GM19035 (cell line): ENCODE data around the gene SARNP.

ENCODE experiments used
- ATAC-seq: cut with Tn5 transposase; IDR thresholded peaks from one replicate; pipeline ENCODE4 v1.9.1; 2021; ENCODE audit not compliant: unreplicated experiment

The SARNP gene

GRCh38 chr12:55743406-55744339, 73.9 kb downstream of the SARNP start:
- ATAC-seq, result peak; percentile 58

DNA sequence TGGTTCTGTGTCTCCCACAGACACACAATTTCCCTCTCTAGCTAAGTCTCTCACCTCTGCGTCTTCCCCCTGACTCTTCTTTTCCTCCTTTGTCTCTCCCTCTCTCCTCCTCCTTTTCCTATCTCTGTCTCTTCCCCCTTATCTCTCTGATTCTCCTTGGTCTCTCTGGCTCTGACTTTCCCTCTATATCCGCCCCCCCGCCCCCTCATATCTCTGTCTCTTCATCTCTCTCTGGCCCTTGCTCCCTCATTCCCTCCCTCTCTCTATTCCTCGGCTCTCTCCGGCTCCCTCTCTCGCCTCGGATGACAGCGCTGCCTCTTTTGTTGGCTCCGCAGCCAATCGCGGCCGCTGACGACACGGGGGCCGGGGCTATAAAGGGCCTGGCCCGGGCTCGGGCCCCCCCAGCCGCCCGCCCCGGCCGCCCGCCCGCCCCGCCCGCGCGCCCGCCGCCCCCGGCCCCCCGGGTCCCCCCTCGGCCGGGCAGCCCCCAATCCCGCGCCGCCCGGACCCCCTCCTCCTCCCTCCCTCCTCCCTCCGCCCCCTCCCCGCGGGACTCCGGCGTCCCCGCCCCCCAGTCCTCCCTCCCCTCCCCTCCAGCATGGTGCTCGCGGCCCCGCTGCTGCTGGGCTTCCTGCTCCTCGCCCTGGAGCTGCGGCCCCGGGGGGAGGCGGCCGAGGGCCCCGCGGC, 74.7 kb downstream of the SARNP start, which contains the start of gene GDF11:
GDF11 (plus strand) TSS at position 404 of the 687 bp plus-strand sequence; CDS start at position 599, 195 bp downstream.
- ATAC-seq, result peak; percentile 42

DNA sequence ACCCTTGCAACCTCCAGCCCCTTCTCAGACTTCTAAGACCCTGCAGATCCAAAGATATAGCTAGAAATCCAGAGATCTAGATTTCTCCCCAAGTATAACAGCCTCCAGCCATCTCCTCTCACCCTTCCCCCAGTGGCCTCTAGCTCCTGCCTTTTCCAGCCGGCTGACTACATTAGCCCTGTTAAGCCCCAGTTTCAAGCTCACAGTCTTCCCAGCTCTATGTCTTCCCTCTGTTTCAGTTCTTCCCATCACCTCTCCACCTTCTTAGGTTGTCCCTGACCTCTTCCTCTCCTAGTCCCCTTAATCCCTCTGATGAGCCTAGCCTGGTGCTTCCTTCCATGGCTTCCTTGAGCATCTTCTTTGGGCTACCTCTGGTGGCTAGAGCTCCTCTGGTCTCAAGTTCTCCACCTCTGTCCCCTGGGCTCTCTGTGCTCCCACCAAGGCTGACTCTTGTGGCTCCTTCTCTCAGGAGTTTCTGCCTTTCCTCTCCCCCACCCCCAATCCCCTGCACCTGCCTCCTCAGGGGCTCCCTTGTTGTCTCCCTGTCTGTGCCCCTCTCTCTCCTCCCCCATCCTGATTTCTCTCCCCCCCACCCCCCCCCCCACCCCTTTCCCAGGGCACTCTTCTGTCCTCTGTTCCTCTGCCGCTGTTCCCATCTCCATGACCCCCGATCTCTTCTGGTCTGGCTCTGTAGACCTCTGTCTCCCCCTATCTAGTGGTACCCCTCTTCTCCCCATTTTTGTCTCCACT, 75.4 kb downstream of the SARNP start:
- ATAC-seq, result no peak

DNA sequence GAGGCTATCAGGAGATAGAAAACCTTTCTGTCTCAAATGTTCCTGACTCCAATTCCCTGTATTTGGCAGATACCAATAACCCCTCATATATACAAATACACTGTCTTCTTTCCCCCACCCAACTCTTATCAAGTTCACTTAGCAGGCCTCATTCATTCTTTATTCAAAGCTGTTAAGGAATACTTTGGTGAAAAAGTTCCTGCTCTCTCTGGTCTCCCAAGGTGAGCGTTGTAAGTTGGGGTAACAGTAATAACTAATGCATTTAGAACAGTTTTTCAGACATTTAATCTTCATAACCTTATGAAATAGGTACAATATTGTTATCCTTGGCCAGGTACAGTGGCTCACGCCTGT, 78.5 kb downstream of the SARNP start:
- no peak for ATAC-seq

- peak; percentile 86 for ATAC-seq
Measured at GRCh38 chr12:55738123-55739024, 79.2 kb downstream of the SARNP start.

- ATAC-seq, result no peak
Measured at GRCh38 chr12:55737581-55738122, 79.9 kb downstream of the SARNP start.

- ATAC-seq, result no peak
Measured at GRCh38 chr12:55736780-55737580, 80.5 kb downstream of the SARNP start.

- no peak for ATAC-seq
Measured at GRCh38 chr12:55736076-55736475, 81.4 kb downstream of the SARNP start.

DNA sequence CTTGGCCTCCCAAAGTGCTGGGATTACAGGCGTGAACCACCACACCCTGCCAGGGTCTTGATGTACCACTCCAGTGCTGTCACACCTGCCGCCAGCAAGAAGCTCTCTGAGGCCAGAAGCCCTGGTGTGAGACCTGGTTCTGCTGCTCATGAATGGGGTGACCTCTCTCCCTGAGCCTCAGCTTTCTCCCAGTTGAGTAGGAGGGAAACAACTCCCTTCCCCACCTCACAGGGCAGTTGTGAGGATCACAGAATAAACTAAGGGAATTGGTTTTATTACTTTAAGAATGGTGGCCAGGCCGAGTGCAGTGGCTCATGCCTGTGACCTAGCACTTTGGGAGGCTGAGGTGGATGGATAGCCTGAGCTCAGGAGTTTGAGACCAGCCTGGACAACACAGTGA, 82.9 kb downstream of the SARNP start:
- no peak for ATAC-seq

DNA sequence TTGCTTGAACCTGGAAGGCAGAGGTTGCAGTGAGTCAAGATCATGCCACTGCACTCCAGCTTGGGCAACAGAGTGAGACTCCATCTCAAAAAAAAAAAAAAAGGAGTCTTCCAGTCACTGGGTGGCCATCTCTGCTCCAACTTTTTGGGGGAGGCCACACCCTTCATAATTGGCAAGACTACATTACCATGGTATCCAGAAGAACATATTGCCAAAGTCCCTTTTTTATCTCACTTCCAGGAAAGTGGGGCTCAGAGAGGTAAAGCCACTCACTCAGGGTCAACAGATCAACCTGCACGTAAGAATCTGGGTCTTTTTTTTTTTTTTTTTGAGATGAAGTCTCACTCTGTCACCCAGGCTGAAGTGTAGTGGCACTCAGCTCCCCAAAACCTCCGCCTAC, 83.7 kb downstream of the SARNP start:
- no peak for ATAC-seq

GRCh38 chr12:55733021-55733555, 84.4 kb downstream of the SARNP start:
- ATAC-seq, result no peak

DNA sequence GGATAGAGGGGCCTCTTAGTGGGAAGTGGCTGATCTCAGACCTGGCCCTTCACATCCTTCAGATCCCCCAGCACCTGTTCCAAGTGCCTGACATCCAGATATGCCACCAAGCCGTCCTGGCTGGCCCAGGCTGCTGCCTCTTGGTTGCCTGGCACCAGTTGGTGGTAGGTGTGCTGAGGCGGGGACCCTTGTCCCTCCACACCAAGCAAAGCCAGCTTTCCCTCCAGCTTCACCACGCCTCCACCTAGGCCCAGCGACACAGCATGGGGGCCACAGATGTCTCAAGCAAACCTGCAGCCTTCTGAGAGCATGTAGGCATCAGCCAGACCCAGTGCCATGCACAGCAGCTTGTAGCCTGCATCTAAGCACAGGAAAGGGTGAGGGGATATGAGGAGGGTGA, 85.2 kb downstream of the SARNP start:
- ATAC-seq, result no peak

DNA sequence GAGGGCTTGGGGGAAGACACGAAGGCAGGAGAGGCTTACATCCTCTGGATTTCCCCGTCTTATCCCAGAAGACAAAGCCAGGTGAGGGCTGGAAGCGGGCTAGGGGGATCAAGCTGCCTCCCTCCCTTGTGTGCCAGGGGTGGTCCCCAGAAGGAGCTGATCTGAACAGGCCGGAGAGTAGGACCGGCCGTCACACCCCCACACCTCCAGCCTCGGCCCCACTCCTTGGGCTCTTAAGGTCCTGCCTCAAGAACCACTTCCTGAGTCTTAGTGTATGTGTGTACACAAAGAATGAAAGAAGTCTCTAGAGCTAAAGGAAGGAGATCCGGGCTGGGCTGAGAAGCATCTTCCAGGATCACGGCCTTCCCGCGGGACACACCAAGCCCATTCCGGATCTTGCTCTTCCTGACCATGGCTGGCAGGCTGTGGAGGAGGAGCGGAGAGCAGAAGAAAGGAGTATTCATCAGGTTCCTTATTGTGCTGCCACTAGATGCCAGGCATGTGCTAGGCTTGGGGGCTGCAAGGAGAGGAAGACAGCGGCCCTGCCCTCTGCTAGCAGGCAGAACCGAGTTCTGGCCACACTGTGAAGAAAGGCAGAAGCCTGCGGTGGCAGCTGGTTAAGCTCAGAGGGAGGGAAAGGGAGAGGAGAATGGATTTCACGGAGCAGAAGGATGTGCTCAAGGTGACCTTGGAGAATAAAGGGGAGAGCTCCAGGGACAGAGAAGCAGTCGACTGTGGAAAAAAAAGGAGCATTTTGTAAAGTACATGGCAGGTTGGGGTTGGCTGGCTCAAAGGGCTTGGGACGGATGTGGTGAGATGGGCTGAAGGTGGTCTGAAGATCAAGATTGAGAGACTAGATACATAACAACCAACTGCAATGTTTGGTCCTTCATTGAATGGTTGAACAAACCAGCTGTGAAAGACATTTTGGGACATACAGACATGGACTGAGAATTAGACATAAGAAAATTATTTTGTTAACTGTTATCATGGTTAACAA, 87.4 kb downstream of the SARNP start:
- peak; percentile 35 for ATAC-seq

DNA sequence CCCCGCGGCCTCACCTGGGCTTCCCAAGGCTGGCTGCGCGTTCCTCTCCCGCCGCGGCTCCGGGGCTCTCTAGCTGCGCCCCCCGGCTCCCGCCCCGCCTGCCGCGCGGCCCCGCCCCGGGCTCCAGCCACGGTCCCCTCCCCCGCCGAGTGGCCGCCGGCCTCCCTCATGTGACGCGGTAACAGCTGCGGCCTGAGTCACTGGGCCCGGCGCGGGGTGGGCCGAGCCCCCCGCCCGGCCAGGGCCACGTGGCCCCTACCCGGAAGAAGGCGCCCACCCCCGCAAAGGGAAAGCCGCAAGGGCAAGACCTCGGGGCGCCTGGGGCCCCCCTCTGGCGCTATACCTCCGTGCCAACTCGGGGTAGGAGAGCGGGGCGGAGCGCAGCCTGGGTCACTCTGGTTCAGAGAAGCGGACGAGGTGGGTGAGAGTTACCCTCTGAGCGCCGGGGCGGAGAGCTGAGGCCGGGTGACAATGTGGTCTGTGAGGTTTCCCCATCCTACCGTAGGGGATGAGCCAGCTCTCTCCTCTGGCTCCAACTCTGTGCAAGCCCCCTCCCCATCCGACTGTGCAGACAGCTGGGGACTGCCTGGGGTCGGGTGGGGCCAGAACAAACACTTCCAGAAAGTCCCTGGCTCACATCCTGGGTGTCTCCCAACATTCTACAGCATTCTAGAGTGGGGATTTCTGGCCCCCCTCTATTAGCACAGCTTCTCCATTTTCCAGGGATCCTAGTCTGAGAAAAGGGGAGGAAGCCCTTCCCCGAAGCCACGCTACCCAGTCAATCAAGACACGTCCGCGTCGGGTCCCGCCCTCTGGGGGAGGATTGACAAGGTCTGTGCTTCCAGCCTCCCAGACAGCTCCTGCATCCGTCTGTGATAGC, 88.3 kb downstream of the SARNP start, which contains the start of gene CD63:
CD63 (minus strand) TSS at position 71 of the 880 bp plus-strand sequence. CDS start 668 bp downstream, outside the sequence.
- ATAC-seq, result peak; percentile 67

- ATAC-seq, result peak; percentile 29
Measured at GRCh38 chr12:55728186-55728938, 89.2 kb downstream of the SARNP start.

GRCh38 chr12:55727643-55728185, 89.8 kb downstream of the SARNP start:
- no peak for ATAC-seq
